ENCODE measurements around the gene R3HDM1.
"Not testable (repeated sequence)": the region's sequence is repeated elsewhere in the genome, so short reads cannot be mapped to it uniquely, and the experiment has no call there.

The R3HDM1 gene

DNA sequence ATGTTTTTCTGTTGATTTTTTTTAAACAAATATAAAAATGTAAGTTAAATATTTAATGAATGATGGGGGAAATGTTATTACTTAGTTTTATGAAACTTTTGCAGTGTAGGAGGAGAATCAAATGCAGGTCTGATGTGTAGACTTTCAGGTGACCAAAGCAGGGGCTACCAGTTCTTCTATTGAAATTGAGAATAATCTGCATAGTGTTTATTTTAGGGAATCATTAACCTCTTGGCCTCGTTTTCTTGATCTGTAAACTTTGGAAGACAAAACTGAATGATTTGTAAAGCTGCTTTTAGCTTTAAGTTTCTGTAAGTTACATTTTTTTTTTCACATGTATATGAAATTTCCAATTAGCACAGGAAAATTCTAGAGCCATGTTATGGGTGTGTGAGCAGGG, 99.2 kb downstream of the R3HDM1 start:
- no peak for DNase-seq
- in situ Hi-C loops (cut with HindIII; ENCODE audit: low pct_ligation_motif_present, low pct_unique_long_range_greater_than_20kb, low sequenced_read_pairs), result no loop called here

DNA sequence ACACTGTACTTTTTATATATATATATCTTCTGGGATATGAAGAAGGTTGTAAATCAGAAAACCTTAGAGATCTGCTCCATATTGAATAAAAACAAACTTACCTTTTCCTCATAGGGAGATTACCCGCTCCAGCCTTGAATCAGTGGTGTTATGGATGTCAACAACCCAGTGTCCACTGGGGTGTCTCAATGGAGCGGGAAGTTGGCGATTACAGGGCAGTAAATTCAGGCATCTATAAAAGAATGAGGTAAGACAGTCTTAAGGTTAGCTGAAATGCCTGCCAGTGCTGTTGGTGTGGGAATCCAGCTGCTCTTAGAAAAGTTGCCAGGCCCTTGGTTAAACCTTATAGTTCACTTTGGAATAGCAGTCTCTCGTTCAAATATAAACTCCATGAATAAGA, 102.3 kb downstream of the R3HDM1 start:
- DNase-seq, result no peak
- in situ Hi-C loops (cut with HindIII; ENCODE audit: low pct_ligation_motif_present, low pct_unique_long_range_greater_than_20kb, low sequenced_read_pairs), result no loop called here

DNA sequence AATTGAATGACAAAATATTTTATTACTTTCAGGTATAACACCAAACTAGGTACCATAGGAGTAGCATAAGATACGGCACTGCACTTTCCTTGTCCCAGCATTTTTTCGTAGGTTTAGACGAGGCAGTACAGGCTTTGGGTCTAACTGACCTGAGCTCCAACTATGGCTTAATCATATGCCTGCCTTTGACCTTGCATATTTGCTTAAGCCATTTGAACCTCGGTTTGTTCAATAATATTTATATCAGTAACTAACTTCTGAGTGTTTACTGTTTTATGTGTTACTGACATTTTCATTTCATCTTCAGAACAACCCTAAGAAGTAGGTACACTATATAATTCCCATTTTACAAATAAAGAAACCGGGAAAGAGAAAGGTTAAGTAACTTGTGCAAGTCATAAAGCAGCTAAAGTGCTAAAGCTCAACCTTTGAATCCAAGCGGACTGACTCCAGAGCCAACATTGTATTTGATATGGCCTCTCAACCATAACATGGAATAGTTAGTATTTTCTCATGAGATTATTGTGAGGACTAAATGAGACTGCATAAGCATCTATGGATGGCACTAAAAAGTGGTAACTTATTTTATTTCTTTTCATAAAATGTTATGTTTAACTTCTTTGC, 104.0 kb downstream of the R3HDM1 start:
- DNase-seq, result no peak
- in situ Hi-C loops (cut with HindIII; ENCODE audit: low pct_ligation_motif_present, low pct_unique_long_range_greater_than_20kb, low sequenced_read_pairs), result no loop called here

DNA sequence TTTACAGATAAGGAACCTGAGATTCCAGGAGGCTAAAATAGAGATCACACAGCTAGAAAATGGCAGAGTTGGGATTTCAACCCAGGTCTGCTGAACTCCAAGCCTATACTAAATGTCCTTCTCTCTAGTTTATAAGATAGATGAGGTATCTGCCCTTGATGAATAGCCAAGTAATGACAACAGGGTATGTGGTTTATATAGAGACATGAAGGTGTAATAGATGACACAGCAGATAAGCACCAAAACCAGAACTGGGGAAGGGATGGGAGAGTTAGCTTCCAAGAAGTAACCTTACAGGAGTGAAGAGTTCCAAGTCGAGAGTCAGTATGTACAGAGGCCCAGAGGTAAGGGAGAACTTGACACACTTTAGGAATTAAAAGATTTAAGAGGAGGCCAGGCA, 105.7 kb downstream of the R3HDM1 start:
- in situ Hi-C loops (cut with HindIII; ENCODE audit: low pct_ligation_motif_present, low pct_unique_long_range_greater_than_20kb, low sequenced_read_pairs), result no loop called here
- no peak for DNase-seq

DNA sequence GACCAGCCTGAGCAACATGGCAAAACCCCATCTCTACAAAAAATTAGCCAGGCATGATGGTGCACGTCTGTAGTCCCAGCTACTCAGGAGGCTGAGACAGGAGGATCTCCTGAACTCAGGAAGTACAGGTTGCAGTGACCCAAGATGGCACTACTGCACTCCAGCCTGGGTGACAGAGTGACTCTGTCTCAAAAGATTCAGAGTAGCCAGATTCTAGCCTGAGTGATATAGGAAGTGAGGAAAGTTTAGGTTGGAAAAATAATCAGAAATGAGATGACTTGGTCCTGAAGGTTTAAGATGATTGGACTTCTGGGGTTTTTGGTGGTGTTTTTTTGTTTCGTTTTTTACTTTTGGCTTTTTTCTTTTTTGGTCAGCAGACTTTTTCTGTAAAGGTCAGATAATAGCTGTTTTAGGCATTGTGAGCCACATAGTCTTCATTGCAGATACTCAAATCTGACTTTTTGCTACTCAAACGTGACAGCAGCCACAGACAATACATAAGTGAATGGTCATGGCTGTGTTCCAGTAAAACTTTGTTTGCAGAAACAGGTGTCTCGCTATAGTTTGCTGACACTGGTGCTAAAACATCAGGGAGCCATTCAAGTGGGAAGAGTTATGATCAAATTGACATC, 106.3 kb downstream of the R3HDM1 start:
- in situ Hi-C loops (cut with HindIII; ENCODE audit: low pct_ligation_motif_present, low pct_unique_long_range_greater_than_20kb, low sequenced_read_pairs), result no loop called here
- no peak for DNase-seq

DNA sequence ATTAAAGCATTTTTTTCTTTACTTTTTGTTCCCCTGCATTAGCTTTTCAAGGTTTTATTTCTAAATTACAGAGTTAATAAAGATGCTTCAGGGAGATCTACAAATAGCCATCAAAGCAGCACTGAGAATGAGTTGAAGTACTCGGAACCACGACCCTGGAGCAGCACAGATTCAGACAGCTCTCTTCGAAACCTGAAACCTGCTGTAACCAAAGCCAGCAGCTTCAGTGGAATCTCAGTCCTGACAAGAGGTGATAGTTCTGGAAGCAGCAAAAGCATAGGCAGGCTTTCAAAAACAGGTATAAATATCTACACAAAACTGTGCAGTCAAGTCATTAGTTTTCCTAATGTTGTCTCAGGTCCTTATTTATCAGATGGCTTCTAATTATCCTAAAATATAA, 107.5 kb downstream of the R3HDM1 start:
- DNase-seq, result no peak
- in situ Hi-C loops (cut with HindIII; ENCODE audit: low pct_ligation_motif_present, low pct_unique_long_range_greater_than_20kb, low sequenced_read_pairs), result no loop called here

DNA sequence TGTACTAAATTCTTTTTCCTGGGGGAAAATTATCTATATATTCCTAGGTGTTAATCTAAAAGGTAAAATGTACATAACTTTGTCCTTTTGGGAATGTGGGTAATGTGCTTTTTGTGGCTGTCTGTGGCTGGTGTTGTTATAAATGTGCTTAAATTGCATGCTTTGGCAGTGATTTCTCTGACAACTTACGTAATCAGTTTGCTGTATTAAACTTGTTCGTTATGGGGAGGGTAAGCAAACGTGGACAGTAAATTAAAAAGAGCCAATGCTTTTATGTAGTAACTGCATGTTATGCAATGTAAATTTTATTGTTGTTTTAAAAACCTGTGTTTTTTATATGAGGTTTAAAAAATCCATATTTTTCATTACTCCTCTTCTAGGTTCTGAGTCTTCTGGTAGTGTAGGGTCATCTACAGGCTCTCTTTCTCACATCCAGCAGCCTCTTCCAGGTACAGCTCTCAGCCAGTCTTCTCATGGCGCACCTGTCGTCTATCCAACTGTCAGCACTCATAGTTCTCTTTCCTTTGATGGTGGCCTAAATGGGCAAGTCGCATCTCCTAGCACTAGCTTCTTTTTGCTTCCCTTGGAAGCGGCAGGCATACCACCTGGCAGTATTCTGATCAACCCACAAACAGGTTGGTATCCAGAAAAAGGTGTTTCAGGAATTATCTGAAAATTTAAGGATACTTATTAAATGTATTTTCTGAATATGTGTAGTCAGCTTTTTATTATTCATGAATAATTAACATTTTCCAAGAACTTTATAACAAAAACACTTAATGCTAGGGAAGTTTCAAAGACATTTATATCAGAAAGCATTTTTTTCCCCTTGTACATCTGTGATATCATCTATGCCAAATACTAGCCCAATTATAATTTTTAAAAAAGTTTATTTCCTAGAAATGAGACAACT, 110.1 kb downstream of the R3HDM1 start:
- in situ Hi-C loops (cut with HindIII; ENCODE audit: low pct_ligation_motif_present, low pct_unique_long_range_greater_than_20kb, low sequenced_read_pairs), result no loop called here
- DNase-seq, result no peak

DNA sequence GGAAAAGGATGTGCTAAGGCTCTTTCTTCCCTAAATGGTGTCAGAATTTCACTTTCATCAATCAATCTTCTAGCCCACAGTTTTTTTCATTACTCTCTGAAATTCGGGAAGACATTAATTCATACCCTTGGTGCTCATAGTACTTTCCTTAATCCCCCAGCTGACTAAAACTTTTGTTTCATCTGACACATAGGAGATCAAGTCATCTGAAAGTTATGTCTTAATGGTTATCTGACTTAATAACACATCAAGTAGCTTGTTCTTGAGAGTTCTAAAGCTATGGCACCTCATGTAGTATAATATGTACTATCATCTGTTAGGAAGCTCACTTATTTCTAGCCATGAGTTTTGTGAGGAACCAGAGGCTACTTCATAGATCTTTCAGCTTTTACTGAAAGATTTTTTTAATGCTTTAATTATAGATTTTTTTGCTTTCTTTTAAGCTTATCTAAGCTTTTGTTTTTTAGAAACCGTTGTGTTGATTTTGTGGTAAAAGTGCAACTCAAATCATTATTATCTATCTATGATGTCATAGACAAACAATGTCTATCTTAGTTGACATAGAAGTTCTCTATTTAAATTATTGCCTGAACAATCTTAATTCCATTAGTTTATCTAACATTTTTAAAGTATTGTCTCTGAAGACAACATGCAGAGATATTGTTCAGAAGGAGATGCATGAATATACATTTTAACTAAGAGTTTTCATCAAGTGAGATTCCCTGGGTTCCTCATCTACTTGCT, 116.7 kb downstream of the R3HDM1 start:
- no peak for DNase-seq
- in situ Hi-C loops (cut with HindIII; ENCODE audit: low pct_ligation_motif_present, low pct_unique_long_range_greater_than_20kb, low sequenced_read_pairs), result no loop called here

DNA sequence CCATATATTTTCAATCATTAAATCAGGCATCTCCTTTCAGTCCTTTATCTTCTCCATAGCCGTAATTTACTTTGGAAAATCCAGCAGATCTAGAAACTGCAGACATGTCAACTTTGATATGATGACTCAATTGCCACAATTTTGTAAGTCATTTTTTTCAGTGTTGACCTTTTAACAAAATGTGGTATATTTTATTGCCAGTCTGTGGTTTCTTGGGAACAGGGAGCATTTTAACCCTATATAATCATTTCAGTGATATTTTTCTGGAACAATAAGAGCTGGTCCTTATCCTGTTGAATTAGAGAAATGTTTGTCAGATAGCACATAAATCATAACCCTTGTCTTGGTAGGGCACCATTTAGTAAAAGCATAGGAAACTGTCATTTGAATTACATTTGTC, 119.4 kb downstream of the R3HDM1 start:
- in situ Hi-C loops (cut with HindIII; ENCODE audit: low pct_ligation_motif_present, low pct_unique_long_range_greater_than_20kb, low sequenced_read_pairs), result no loop called here
- DNase-seq, result no peak

DNA sequence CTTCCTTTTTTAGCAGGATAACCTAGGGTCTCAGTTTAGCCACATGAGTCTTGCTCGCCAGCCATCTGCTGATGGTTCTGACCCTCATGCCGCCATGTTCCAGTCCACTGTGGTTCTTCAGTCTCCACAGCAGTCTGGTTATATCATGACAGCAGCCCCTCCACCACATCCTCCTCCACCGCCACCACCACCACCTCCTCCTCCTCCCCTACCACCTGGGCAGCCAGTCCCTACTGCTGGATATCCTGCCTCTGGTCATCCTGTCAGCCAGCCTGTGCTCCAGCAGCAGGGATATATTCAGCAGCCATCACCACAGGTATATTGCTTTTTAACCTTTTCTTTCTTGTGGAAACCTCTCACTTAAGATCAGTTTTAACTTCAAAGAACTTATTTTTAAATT, 120.4 kb downstream of the R3HDM1 start:
- in situ Hi-C loops (cut with HindIII; ENCODE audit: low pct_ligation_motif_present, low pct_unique_long_range_greater_than_20kb, low sequenced_read_pairs), result no loop called here
- no peak for DNase-seq

DNA sequence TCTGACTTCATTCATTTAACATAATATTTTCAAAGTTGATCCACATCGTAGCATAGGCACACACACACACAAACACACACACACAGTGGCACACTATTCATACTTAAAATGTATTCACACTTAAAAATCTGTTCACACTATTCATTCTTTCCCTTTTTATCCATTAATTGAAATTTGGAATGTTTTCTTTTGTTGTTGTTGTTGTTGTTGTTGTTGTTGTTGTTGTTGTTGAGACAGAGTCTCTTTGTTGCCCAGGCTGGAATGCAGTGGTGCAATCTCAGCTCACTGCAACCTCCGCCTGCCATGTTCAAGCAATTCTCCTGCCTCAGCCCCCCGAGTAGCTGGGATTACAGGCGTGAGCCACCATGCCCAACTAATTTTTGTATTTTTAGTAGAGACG, 123.0 kb downstream of the R3HDM1 start:
- in situ Hi-C loops (cut with HindIII; ENCODE audit: low pct_ligation_motif_present, low pct_unique_long_range_greater_than_20kb, low sequenced_read_pairs); DNase-seq: not testable (repeated sequence)

DNA sequence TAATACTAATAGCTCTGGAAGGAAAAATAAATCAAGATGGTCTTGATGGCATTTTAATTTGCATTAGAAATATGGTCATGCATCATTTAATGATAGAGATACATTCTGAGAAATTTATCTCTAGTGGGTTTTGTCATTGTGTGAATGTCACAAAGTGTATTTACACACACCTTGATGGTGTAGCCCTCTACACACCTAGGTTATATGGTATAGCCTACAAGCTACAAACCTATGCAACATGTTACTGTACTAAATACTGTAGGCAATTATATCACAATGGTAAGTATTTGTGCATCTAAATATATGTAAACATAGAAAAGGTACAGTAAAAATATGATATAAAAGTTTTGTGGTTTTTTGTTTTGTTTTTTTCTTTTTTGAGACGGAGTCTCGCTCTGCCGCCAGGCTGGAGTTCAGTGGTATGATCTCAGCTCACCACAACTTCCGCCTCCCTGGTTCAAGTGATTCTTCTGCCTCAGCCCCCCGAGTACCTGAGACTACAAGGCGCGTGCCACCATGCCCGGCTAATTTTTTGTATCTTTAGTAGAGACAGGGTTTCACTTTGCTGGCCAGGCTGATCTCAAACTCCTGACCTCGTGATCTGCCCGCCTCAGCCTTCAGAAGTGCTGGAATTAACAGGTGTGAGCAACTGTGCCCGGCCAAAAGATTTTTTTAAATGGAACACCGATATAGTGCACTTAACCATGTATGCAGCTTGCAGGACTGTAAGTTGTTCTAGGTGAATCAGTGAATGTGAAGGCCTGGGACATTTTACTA, 126.7 kb downstream of the R3HDM1 start:
- in situ Hi-C loops (cut with HindIII; ENCODE audit: low pct_ligation_motif_present, low pct_unique_long_range_greater_than_20kb, low sequenced_read_pairs), result no loop called here
- DNase-seq, result no peak

DNA sequence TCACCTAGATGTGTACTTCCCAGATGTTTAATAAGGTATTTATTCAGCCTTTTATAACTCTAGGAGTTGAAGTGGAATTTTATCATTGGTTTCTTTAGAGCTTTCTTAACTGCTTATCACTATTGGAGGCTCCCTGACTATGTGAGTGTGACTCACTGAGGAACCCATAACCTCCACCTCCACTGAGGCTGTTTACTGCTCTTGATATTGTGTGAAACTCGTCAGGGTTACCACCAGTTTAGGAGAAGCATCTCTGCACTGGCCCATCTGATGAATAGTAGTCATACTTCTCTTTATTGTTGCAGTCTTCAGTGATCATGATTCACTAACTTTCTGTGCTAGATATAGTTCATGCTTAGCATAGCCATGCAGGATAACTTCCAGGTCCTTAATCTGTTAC, 130.8 kb downstream of the R3HDM1 start:
- in situ Hi-C loops (cut with HindIII; ENCODE audit: low pct_ligation_motif_present, low pct_unique_long_range_greater_than_20kb, low sequenced_read_pairs), result no loop called here

DNA sequence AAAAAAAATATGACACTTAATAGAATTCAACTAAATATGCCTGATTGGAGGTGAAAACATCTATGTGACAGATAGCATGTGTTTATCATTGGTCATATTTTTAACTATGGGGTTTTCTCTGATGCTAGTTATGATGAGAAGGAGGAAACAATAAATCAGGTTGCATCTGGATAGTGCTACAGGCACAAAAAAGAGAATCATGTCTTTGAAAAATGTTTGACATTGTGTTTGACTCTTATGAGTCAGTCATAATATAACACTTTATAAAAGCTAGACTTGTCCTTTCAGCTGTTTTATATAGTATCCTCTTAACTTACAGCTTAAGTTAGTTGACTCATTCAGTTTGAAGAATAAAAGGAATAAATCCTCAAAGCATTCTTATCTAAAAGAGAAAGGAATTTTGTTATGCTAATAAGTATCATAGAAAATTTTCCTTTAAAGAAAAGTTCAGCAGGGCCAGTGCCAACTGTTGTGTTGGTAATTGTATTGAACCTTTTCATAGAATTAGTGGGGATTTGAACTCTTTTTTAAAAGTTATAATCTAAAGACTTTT, 131.9 kb downstream of the R3HDM1 start:
- in situ Hi-C loops (cut with HindIII; ENCODE audit: low pct_ligation_motif_present, low pct_unique_long_range_greater_than_20kb, low sequenced_read_pairs), result no loop called here
- no peak for DNase-seq

More for the DNA sequence above, 130.8 kb downstream of the R3HDM1 start:
- no peak for DNase-seq

DNA sequence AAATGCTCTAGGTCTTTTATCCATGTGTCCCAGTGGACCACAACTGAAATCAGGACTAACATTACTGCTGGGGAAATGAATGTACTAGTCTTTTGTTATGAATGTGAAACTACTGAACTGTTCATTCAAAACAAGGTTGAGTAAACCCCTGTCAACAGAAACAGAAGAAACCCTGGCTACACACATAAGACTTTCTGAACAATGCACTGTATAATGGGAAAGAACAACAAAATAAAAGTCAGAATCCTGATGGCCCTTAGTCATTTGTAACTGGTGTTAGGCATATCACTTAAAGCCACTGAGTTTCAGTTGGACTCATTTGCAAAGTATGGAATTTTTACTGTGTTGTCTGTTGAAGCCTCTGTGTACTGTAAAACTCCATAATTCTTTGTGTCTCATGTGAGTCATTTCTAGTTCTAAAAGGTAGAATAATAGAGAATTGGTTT, 133.4 kb downstream of the R3HDM1 start:
- in situ Hi-C loops (cut with HindIII; ENCODE audit: low pct_ligation_motif_present, low pct_unique_long_range_greater_than_20kb, low sequenced_read_pairs), result no loop called here
- DNase-seq, result no peak

DNA sequence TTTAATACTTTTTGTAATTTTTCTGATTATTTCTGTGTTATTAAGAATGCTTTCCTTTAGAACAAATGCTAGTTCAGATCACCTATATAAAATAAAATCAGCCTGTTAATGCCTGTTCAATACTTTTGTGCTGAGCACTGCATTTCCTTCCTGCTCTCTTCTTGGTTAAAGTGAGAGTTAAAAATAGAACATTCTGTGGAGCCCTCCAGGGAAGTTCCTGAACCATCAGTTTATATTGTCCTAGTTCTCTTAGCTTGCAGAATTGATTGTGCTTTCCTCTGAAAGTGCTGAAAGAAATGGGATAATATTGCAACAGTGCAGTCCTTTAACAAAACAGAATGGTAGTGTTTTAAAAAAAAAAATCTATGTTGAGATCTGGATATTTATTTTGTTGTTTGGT, 135.8 kb downstream of the R3HDM1 start:
- no peak for DNase-seq
- in situ Hi-C loops (cut with HindIII; ENCODE audit: low pct_ligation_motif_present, low pct_unique_long_range_greater_than_20kb, low sequenced_read_pairs), result no loop called here

DNA sequence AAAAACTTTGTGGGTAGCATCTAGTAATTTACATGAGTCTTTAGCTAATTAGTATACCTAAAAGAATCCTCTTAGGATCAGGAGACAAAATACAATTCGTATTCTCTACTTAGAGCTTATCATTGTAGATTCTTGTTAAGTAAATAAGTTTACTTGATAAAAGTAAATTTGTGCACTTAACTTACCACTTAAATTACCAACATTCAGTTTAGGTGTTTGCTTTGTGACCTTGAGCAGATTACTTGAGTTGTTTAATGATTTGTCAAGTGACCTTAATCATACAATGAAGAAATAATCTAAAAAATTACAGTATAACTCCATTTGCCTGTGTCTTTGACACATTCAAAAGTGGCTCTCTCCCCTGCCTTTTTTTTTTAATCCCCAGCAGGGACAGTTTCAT, 143.2 kb downstream of the R3HDM1 start:
- in situ Hi-C loops (cut with HindIII; ENCODE audit: low pct_ligation_motif_present, low pct_unique_long_range_greater_than_20kb, low sequenced_read_pairs), result no loop called here

DNA sequence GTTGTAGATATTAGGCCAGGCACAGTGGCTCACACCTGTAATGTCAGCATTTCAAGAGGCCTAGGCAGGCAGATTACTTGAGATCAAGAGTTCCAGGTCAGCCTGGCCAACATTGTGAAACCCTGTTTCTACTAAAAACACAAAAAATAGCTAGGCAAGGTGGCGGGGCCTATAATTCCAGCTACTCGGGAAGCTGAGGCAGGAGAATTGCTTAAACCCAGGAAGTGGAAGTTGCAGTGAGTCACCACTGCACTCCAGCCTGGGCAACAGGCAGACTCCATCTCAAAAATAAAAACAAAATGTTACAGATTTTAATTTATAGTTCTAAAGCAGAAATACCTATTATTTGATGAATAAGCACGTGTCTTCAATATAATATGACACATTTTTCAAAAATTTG, 144.7 kb downstream of the R3HDM1 start:
- in situ Hi-C loops (cut with HindIII; ENCODE audit: low pct_ligation_motif_present, low pct_unique_long_range_greater_than_20kb, low sequenced_read_pairs), result no loop called here
- no peak for DNase-seq

More for the DNA sequence above, 143.2 kb downstream of the R3HDM1 start:
- no peak for DNase-seq

Measured in ACHN (cell line).